Measurements from ENCODE around the gene PAQR5. TPM values are rescaled to one million over a fixed set of nuclear protein-coding genes. Genes with fewer than 3 reads are reported as not detected.

PAQR5 gene
- total RNA-seq, 1 experiment from 2014 or later, result 3.4 TPM

DNA sequence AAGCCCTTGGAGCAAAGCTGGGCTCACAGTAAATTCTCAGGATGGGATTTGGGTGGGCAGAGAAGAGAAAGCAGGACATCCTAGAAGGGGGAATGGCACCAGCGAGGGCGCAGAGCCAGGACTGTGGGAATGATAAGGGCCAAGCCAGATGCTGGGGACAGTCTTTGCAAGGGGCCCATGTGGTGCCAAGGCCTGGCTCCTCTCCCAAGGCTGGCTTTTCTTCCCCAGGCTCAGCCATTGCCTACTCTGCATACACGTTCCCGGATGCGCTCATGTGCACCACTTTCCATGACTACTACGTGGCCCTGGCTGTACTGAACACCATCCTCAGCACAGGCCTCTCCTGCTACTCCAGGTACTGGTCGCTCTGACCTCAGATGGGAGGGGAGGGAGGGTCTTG, 90.7 kb downstream of the PAQR5 start:
- H3K9me3 Mint-ChIP-seq (ENCODE audit: unreplicated experiment), result no peaks in the 10 kb centered on the region
- H3K36me3 Mint-ChIP-seq (ENCODE audit: insufficient read depth, unreplicated experiment), result no peaks in the 10 kb centered on the region
- H3K4me3 Mint-ChIP-seq (ENCODE audit: unreplicated experiment), result no peak overlapping the region
- TF ChIP-seq, protein P1, sequence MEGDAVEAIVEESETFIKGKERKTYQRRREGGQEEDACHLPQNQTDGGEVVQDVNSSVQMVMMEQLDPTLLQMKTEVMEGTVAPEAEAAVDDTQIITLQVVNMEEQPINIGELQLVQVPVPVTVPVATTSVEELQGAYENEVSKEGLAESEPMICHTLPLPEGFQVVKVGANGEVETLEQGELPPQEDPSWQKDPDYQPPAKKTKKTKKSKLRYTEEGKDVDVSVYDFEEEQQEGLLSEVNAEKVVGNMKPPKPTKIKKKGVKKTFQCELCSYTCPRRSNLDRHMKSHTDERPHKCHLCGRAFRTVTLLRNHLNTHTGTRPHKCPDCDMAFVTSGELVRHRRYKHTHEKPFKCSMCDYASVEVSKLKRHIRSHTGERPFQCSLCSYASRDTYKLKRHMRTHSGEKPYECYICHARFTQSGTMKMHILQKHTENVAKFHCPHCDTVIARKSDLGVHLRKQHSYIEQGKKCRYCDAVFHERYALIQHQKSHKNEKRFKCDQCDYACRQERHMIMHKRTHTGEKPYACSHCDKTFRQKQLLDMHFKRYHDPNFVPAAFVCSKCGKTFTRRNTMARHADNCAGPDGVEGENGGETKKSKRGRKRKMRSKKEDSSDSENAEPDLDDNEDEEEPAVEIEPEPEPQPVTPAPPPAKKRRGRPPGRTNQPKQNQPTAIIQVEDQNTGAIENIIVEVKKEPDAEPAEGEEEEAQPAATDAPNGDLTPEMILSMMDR (IDR thresholded peaks at IDR 0.05; ENCODE audit: insufficient read depth in 1 of 2, low read depth in 1 of 2, low read length in 1 of 2, severe bottlenecking in 1 of 2, unreplicated experiment in 1 of 2), result no peak
- H3K27ac Mint-ChIP-seq (ENCODE audit: unreplicated experiment), result no peak overlapping the region
- Histone ChIP-seq H3K9me3 (no peaks in the 10 kb centered on the region), H3K27me3 (replicated peaks; ENCODE audit: control insufficient read depth, insufficient read depth, low read length) (no peaks in the 10 kb centered on the region), H3K36me3 (ENCODE audit: control insufficient read depth, insufficient read depth, low read length) (no peaks in the 10 kb centered on the region), H3K4me3 (ENCODE audit: low read depth, low read length) (no peak overlapping the region), H3K4me1 (peaks cover 12% of the 10 kb centered on the region; the same call in 1 of the 2 replicates)
- no peak for DNase-seq
- H3K4me1 Mint-ChIP-seq (ENCODE audit: low read depth, unreplicated experiment), result peaks cover 16% of the 10 kb centered on the region
- no TSS peak for BruUV-seq (replicated peaks)
- intact Hi-C loops (cut with micrococcal nuclease; ENCODE audit: unreplicated experiment), result no loop called here
- CTCF ChIA-PET, result no interaction called here
- POLR2A ChIA-PET, result no interaction called here
- H3K27me3 Mint-ChIP-seq (ENCODE audit: insufficient read depth, unreplicated experiment), result no peaks in the 10 kb centered on the region

DNA sequence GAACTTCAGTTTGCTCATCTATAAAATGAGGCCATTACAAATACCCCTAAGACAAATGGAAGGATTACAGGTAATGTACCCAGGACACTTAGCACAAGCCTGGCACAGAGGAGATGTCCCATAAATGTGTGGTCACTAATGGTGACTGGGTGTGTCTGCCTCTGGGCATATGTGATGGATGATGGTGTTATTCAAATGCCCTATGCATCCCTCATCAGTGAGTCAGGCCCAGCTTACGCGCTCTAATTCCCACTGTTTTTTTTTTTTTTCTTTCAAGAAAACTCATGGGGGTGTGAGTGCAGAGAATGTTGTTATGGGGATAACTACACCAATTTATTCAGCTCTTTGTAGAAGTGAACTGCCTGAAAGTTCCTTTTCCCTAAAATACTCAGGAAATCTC, 91.9 kb downstream of the PAQR5 start:
- TF ChIP-seq, protein P1 (IDR thresholded peaks at IDR 0.05; ENCODE audit: insufficient read depth in 1 of 2, low read depth in 1 of 2, low read length in 1 of 2, severe bottlenecking in 1 of 2, unreplicated experiment in 1 of 2), result no peak
- H3K27me3 Mint-ChIP-seq (ENCODE audit: insufficient read depth, unreplicated experiment), result no peaks in the 10 kb centered on the region
- ChIA-PET POLR2A (no interaction called here), CTCF (interaction anchor here (0.6 kb wide), 1 partner anchor 123 kb away, joined by 10 read pairs; no protein-coding TSS in a partner anchor)
- H3K4me3 Mint-ChIP-seq (ENCODE audit: unreplicated experiment), result no peak overlapping the region
- BruUV-seq (replicated peaks), result no TSS peak
- H3K36me3 Mint-ChIP-seq (ENCODE audit: insufficient read depth, unreplicated experiment), result no peaks in the 10 kb centered on the region
- H3K27ac Mint-ChIP-seq (ENCODE audit: unreplicated experiment), result no peak overlapping the region
- Histone ChIP-seq H3K4me3 (ENCODE audit: low read depth, low read length) (no peak overlapping the region), H3K27me3 (replicated peaks; ENCODE audit: control insufficient read depth, insufficient read depth, low read length) (no peaks in the 10 kb centered on the region), H3K4me1 (peaks cover 14% of the 10 kb centered on the region; the same call in 1 of the 2 replicates), H3K36me3 (ENCODE audit: control insufficient read depth, insufficient read depth, low read length) (no peaks in the 10 kb centered on the region), H3K9me3 (no peaks in the 10 kb centered on the region)
- intact Hi-C loops (cut with micrococcal nuclease; ENCODE audit: unreplicated experiment), result loop anchor here (5.0 to 10.0 kb wide), 2 partner anchors 96 to 248 kb away; partner anchors contain the start of gene PAQR5
- H3K9me3 Mint-ChIP-seq (ENCODE audit: unreplicated experiment), result no peaks in the 10 kb centered on the region
- H3K4me1 Mint-ChIP-seq (ENCODE audit: low read depth, unreplicated experiment), result peaks cover 20% of the 10 kb centered on the region
- no peak for DNase-seq

DNA sequence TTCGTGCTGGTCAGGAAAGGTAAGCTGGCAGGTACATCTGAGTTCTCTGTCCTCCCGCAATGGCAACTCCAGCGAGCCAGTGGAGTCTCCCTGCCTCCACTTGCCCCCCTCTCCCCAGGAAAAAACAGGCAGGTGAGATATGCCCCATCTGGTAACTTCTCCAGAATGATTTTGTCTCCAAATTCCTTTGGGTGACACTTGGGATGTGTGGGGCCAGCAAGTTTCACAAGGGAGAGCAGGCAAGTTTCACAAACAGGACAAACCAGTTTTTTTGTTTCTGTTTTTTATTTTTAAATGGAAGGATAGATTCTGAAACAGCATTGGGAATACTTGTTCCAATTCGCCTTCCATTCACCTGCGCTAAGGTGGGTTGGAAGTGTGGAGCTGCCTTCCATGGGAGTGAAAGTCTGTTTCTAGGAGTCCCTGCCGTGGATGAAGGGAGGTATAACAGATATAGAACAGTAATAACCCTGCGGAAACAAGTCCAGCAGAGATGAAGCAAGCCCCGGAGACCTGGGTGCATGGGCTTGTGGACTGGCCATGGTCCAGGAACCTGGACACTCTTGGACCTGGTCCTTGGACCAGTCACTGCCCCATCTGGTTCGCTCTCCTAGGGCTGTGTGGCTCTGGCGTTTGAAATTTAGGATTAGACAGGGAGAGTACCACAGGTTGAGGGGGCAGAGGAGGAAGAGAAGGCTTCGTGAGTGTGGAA, 92.5 kb downstream of the PAQR5 start:
- peaks cover 14% of the 10 kb centered on the region; the same call in 1 of the 2 replicates for H3K4me1 ChIP-seq
- peak in 1 of 2 experiments; percentile 20 for DNase-seq
- peaks cover 20% of the 10 kb centered on the region for H3K4me1 Mint-ChIP-seq (ENCODE audit: low read depth, unreplicated experiment)
- BruUV-seq (replicated peaks), result no TSS peak
- H3K27me3 ChIP-seq (replicated peaks; ENCODE audit: control insufficient read depth, insufficient read depth, low read length), result no peaks in the 10 kb centered on the region
- H3K9me3 Mint-ChIP-seq (ENCODE audit: unreplicated experiment), result no peaks in the 10 kb centered on the region
- ChIA-PET CTCF (interaction anchor here (0.6 kb wide), 1 partner anchor 123 kb away, joined by 10 read pairs; no protein-coding TSS in a partner anchor), POLR2A (interaction anchor here (0.5 kb wide), 1 partner anchor 705 kb away, joined by 3 read pairs; no protein-coding TSS in a partner anchor)
- TF ChIP-seq, protein P1 (IDR thresholded peaks at IDR 0.05; ENCODE audit: insufficient read depth in 1 of 2, low read depth in 1 of 2, low read length in 1 of 2, severe bottlenecking in 1 of 2, unreplicated experiment in 1 of 2), result no peak
- no peaks in the 10 kb centered on the region for H3K9me3 ChIP-seq
- peak overlapping the region; percentile 74 for H3K27ac Mint-ChIP-seq (ENCODE audit: unreplicated experiment)
- H3K36me3 ChIP-seq (ENCODE audit: control insufficient read depth, insufficient read depth, low read length), result no peaks in the 10 kb centered on the region
- H3K27me3 Mint-ChIP-seq (ENCODE audit: insufficient read depth, unreplicated experiment), result no peaks in the 10 kb centered on the region
- intact Hi-C loops (cut with micrococcal nuclease; ENCODE audit: unreplicated experiment), result loop anchor here (5.0 to 10.0 kb wide), 2 partner anchors 96 to 249 kb away; partner anchors contain the start of gene PAQR5
- H3K4me3 Mint-ChIP-seq (ENCODE audit: unreplicated experiment), result no peak overlapping the region
- H3K36me3 Mint-ChIP-seq (ENCODE audit: insufficient read depth, unreplicated experiment), result no peaks in the 10 kb centered on the region
- no peak overlapping the region for H3K4me3 ChIP-seq (ENCODE audit: low read depth, low read length)
